Stomach (tissue), 9 donors: ENCODE measurements around the gene SPC24. TPM values are rescaled to one million over a fixed set of nuclear protein-coding genes. Genes with fewer than 3 reads are reported as not detected.
A peak's percentile ranks its signal among the peaks of the same experiment; 100 is the strongest.

Source experiments
- DNase-seq, 2 donors: peaks; one replicate each; pipeline versions ENCODE4 v3.0.0 to v3.0.0-alpha.2; 2013 to 2019
- H3K27ac ChIP-seq, 5 donors: fragments of 200-600 bp in 4 of 5; sonication (generic) in 4 of 5; one replicate each; pipeline ENCODE4 v1.5.1; 2013 to 2019; ENCODE audit warnings: mild to moderate bottlenecking in 1 of 5, moderate library complexity in 1 of 5
- H3K27me3 ChIP-seq, 3 donors: fragments of 200-600 bp; sonication (generic); one replicate each; pipeline ENCODE4 v1.5.1; 2017 to 2019; ENCODE audit warnings: mixed run types in 1 of 3
- H3K36me3 ChIP-seq, 4 donors: fragments of 200-600 bp; sonication (generic); 1 replicate in 3 of 4; 2 replicates in 1 of 4; pipeline ENCODE4 v1.5.1; 2016 to 2019
- H3K4me1 ChIP-seq, 4 donors: fragments of 200-600 bp; sonication (generic); one replicate each; pipeline ENCODE4 v1.5.1; 2016 to 2019
- H3K4me3 ChIP-seq, 4 donors: fragments of 200-600 bp; sonication (generic) in 3 of 4; one replicate each; pipeline ENCODE4 v1.5.1; 2016 to 2019; ENCODE audit warnings: mild to moderate bottlenecking in 1 of 4
- H3K9me3 ChIP-seq, 4 donors: fragments of 200-600 bp; sonication (generic); one replicate each; pipeline ENCODE4 v1.5.1; 2016 to 2019
- CTCF ChIP-seq, 7 experiments: fragments of 450-650 bp in 4 of 7; fragments of 200-600 bp in 3 of 7; sonication (generic) in 3 of 7; IDR thresholded peaks; one replicate each; pipeline ENCODE4 v1.5.1; 2016 to 2019; ENCODE audit warnings: antibody characterized with exemption in 7 of 7, control low read depth in 2 of 7, mild to moderate bottlenecking in 1 of 7
- EP300 ChIP-seq: sonication (generic); formaldehyde crosslinking; IDR thresholded peaks from one replicate; pipeline ENCODE4 v1.6.1; 2017; ENCODE audit warnings: antibody characterized with exemption
- POLR2A ChIP-seq, 4 donors: fragments of 450-650 bp; IDR thresholded peaks; one replicate each; pipeline ENCODE4 v1.6.1; 2016; ENCODE audit warnings: antibody characterized with exemption in 4 of 4, control low read depth in 2 of 4, mild to moderate bottlenecking in 1 of 4, moderate library complexity in 1 of 4
- POLR2AphosphoS5 ChIP-seq, 3 donors: sonication (generic); formaldehyde crosslinking; IDR thresholded peaks; one replicate each; pipeline ENCODE4 v1.6.1; 2016; ENCODE audit warnings: antibody characterized with exemption in 3 of 3
- WGBS, 5 donors: extraction: QIAGEN DNeasy Blood & Tissue Kit in 3 of 5; methylation state at CpG; one replicate each; pipeline versions ENCODE4 v1.1.5 to v1.1.7; 2013 to 2018; 5-methylcytosine and 5-hydroxymethylcytosine counted together
- intact Hi-C: fragments of 100-400 bp; cut with DNase I; formaldehyde crosslinking; loops from one replicate; pipeline ENCODE4 v1.15.1; 2023; ENCODE audit warnings: low total_unique reads
- polyA plus RNA-seq, 3 donors: library from polyadenylated mRNA; stranded (reverse); fragments of 200-250 nt; gene quantifications; one replicate each; pipeline ENCODE4 v1.2.3, GENCODE V29; 2013
- total RNA-seq, 5 donors: library from RNA; depleted of rRNA; stranded (reverse); fragments of >200 nt; gene quantifications; one replicate each; pipeline versions ENCODE4 v1.1.0 to v1.2.3, GENCODE V29; 2014 to 2016
- donor health status: healthy with polysubstance abuse.
- donor health status: Bipolar disorder and iron deficiency.
- donor health status: healthy.

SPC24 gene
- total and polyA plus RNA-seq, 8 donors: 3.7 to 20.4 (median 9.2) TPM; not detected in 2

GRCh38 chr19:11194656-11195558 lies 39.3 kb upstream of the SPC24 start:
- Histone ChIP-seq H3K36me3 (peaks cover 29 to 52% (median 45%) of the 10 kb centered on the region in 4 donors), H3K27me3 (no peaks in the 10 kb centered on the region), H3K4me1 (peaks cover 65 to 88% (median 81%) of the 10 kb centered on the region in 4 donors), H3K27ac (peak overlapping the region; percentile 40 to 98 (median 91)), H3K4me3 (peak overlapping the region; percentile 67 to 77 (median 74)), H3K9me3 (no peaks in the 10 kb centered on the region)
- intact Hi-C loops: no loop called here
- 13 to 40% (median 35%) methylated on average over 14 to 20 of the region's 20 CpGs for WGBS, 5 donors
- DNase-seq: peak in 1 of 2 donors; percentile 80
- no peak for TF ChIP-seq CTCF (IDR thresholded peaks at IDR 0.05)
- TF ChIP-seq POLR2AphosphoS5 (IDR thresholded peaks at IDR 0.05): no peak
- TF ChIP-seq EP300: no peak
- no peak for TF ChIP-seq POLR2A (IDR thresholded peaks at IDR 0.05)

- WGBS, 5 donors: 62 to 85% (median 75%) methylated on average over 8 of the region's 8 CpGs
- H3K27ac ChIP-seq: peak overlapping the region; percentile 40 to 98 (median 91)
- no peak for DNase-seq
- no peak for TF ChIP-seq POLR2A (IDR thresholded peaks at IDR 0.05)
- TF ChIP-seq POLR2AphosphoS5 (IDR thresholded peaks at IDR 0.05): no peak
- TF ChIP-seq EP300: no peak
- TF ChIP-seq CTCF (IDR thresholded peaks at IDR 0.05): no peak
- H3K27me3 ChIP-seq: no peaks in the 10 kb centered on the region
- H3K36me3 ChIP-seq: peaks cover 29 to 45% (median 39%) of the 10 kb centered on the region in 4 donors
- intact Hi-C loops: no loop called here
- H3K9me3 ChIP-seq: no peaks in the 10 kb centered on the region
- H3K4me3 ChIP-seq: peak overlapping the region; percentile 67 to 77 (median 74)
- peaks cover 70 to 93% (median 86%) of the 10 kb centered on the region in 4 donors for H3K4me1 ChIP-seq
These were observed 38.6 kb upstream of the SPC24 start for GRCh38 chr19:11194173-11194572.

GRCh38 chr19:11192957-11193939 lies 37.7 kb upstream of the SPC24 start:
- peaks cover 29 to 52% (median 39%) of the 10 kb centered on the region in 4 donors for H3K36me3 ChIP-seq
- H3K4me1 ChIP-seq: peaks cover 74 to 93% (median 87%) of the 10 kb centered on the region in 4 donors
- H3K27ac ChIP-seq: peak overlapping the region; percentile 14 to 98 (median 91)

More at GRCh38 chr19:11192957-11193939, 37.7 kb upstream of the SPC24 start:
- Histone ChIP-seq H3K27me3 (no peaks in the 10 kb centered on the region), H3K4me3 (peak overlapping the region in 3 of 4 donors; percentile 67 to 76 (median 72)), H3K9me3 (no peaks in the 10 kb centered on the region)
- TF ChIP-seq POLR2AphosphoS5 (IDR thresholded peaks at IDR 0.05): no peak
- no peak for TF ChIP-seq EP300
- TF ChIP-seq POLR2A (IDR thresholded peaks at IDR 0.05): no peak
- no peak for TF ChIP-seq CTCF (IDR thresholded peaks at IDR 0.05)
- DNase-seq: no peak
- intact Hi-C loops: no loop called here
- 79 to 93% (median 90%) methylated on average over 46 to 68 of the region's 68 CpGs for WGBS, 5 donors
